Measurements from ENCODE around the gene AFF1.
A peak's percentile ranks its signal among the peaks of the same experiment; 100 is the strongest.

Gene AFF1

GRCh38 chr4:86934771-86935565 is at the start of gene AFF1:
Gene AFF1 (plus strand): TSS chr4:86935011. CDS start chr4:86948534, 13,523 bp downstream.
- peak; percentile 81 for DNase-seq

GRCh38 chr4:86890790-86891189 is 44.0 kb upstream of the AFF1 start:
- no peak for DNase-seq

GRCh38 chr4:86891762-86892635 is 42.8 kb upstream of the AFF1 start, which contains the start of gene C4orf36:
Gene C4orf36 (minus strand): TSS chr4:86892422. CDS start chr4:86891520, 902 bp downstream.
- peak; percentile 77 for DNase-seq

- no peak for DNase-seq
Measured at GRCh38 chr4:86892636-86892960, 42.2 kb upstream of the AFF1 start.

- no peak for DNase-seq
Measured at GRCh38 chr4:86893136-86893535, 41.7 kb upstream of the AFF1 start.

- no peak for DNase-seq
Measured at GRCh38 chr4:86894455-86894854, 40.4 kb upstream of the AFF1 start.

GRCh38 chr4:86895692-86896488 is 38.9 kb upstream of the AFF1 start:
- DNase-seq, result peak; percentile 50

GRCh38 chr4:86896596-86896995 is 38.2 kb upstream of the AFF1 start:
- no peak for DNase-seq

- DNase-seq, result no peak
Measured at GRCh38 chr4:86898562-86898961, 36.2 kb upstream of the AFF1 start.

GRCh38 chr4:86901864-86902263 is 32.9 kb upstream of the AFF1 start:
- DNase-seq, result no peak

- DNase-seq, result peak; percentile 54
Measured at GRCh38 chr4:86908251-86908657, 26.6 kb upstream of the AFF1 start.

GRCh38 chr4:86909546-86910295 is 25.1 kb upstream of the AFF1 start:
- DNase-seq, result no peak

- no peak for DNase-seq
Measured at GRCh38 chr4:86910369-86910768, 24.4 kb upstream of the AFF1 start.

- DNase-seq, result no peak
Measured at GRCh38 chr4:86910820-86911684, 23.8 kb upstream of the AFF1 start.

GRCh38 chr4:86916392-86916791 is 18.4 kb upstream of the AFF1 start:
- DNase-seq, result no peak

- DNase-seq, result no peak
Measured at GRCh38 chr4:86917212-86918039, 17.4 kb upstream of the AFF1 start.

GRCh38 chr4:86918539-86919072 is 16.2 kb upstream of the AFF1 start:
- no peak for DNase-seq

GRCh38 chr4:86919561-86920223 is 15.1 kb upstream of the AFF1 start:
- no peak for DNase-seq

- no peak for DNase-seq
Measured at GRCh38 chr4:86921608-86922252, 13.1 kb upstream of the AFF1 start.
